Osteoblast (primary cell): ENCODE data around the gene ANO4. TPM values are rescaled to one million over a fixed set of nuclear protein-coding genes. Genes with fewer than 3 reads are reported as not detected.
A peak's percentile ranks its signal among the peaks of the same experiment; 100 is the strongest.
"Not testable (repeated sequence)": the region's sequence is repeated elsewhere in the genome, so short reads cannot be mapped to it uniquely, and the experiment has no call there.

Experiments used
- DNase-seq: peaks from one replicate; pipeline ENCODE4 v3.0.0; 2011; ENCODE audit warnings: low spot score, mixed read lengths; ENCODE audit not compliant: insufficient read length; ENCODE audit errors: missing footprints
- H2AFZ ChIP-seq: 2 replicates; pipeline ENCODE4 v1.6.0; 2011; ENCODE audit warnings: mild to moderate bottlenecking, low read length
- H3K27ac ChIP-seq: 2 replicates; pipeline ENCODE4 v1.5.1; 2011; ENCODE audit warnings: mild to moderate bottlenecking, low read depth, low read length, moderate library complexity
- H3K27me3 ChIP-seq: 2 replicates; pipeline ENCODE4 v1.6.0; 2012; ENCODE audit warnings: mild to moderate bottlenecking, control low read depth, inconsistent platforms, low read length, moderate library complexity; ENCODE audit not compliant: insufficient read depth
- H3K36me3 ChIP-seq: 2 replicates; pipeline ENCODE4 v1.5.1; 2011; ENCODE audit warnings: mild to moderate bottlenecking, low read length, control low read depth, moderate library complexity; ENCODE audit not compliant: insufficient read depth
- H3K4me1 ChIP-seq: 2 replicates; pipeline ENCODE4 v1.5.1; 2011; ENCODE audit warnings: mild to moderate bottlenecking, low read length, control low read depth, moderate library complexity; ENCODE audit not compliant: insufficient read depth
- H3K4me2 ChIP-seq: 2 replicates; pipeline ENCODE4 v1.6.0; 2011; ENCODE audit warnings: mild to moderate bottlenecking, low read length; ENCODE audit not compliant: insufficient read depth
- H3K4me3 ChIP-seq: fragments of 200-600 bp; sonication (generic); 3 replicates; pipeline ENCODE4 v1.5.1; 2012; ENCODE audit warnings: mild to moderate bottlenecking, low read length, inconsistent platforms; ENCODE audit not compliant: insufficient read depth
- H3K79me2 ChIP-seq: 2 replicates; pipeline ENCODE4 v1.6.0; 2012; ENCODE audit warnings: mild to moderate bottlenecking, low read length, control low read depth, inconsistent platforms; ENCODE audit not compliant: insufficient read depth
- H3K9me3 ChIP-seq: 2 replicates; pipeline ENCODE4 v1.5.1; 2011; ENCODE audit warnings: low read depth, low read length, control low read depth
- H4K20me1 ChIP-seq: 2 replicates; pipeline ENCODE4 v1.6.0; 2012; ENCODE audit warnings: mild to moderate bottlenecking, low read length, control low read depth; ENCODE audit not compliant: insufficient read depth
- CTCF ChIP-seq: IDR thresholded peaks from 2 replicates; pipeline ENCODE4 v1.5.1; 2011; ENCODE audit warnings: mild to moderate bottlenecking, low read depth, low read length, moderate library complexity; ENCODE audit errors: extremely low read depth
- total RNA-seq: library from RNA; depleted of rRNA; stranded (reverse); fragments of >200 nt; gene quantifications from 2 replicates; pipeline ENCODE4 v1.2.3, GENCODE V29; 2012

The ANO4 gene
- total RNA-seq, 1 donor, result not detected

- H3K27ac ChIP-seq, result no peak overlapping the region
These were observed 193.3 kb downstream of the ANO4 start for GRCh38 chr12:100987552-100988521.

GRCh38 chr12:100989509-100989908, 194.9 kb downstream of the ANO4 start:
- DNase-seq, H4K20me1 ChIP-seq, H3K79me2 ChIP-seq, H3K4me2 ChIP-seq, H3K4me1 ChIP-seq, H2AFZ ChIP-seq, H3K36me3 ChIP-seq, H3K27me3 ChIP-seq, H3K9me3 ChIP-seq, H3K4me3 ChIP-seq, H3K27ac ChIP-seq: not testable (repeated sequence)

More at GRCh38 chr12:100987552-100988521, 193.3 kb downstream of the ANO4 start:
- Histone ChIP-seq H2AFZ (peak overlapping the region; percentile 33), H3K9me3 (no peaks in the 10 kb centered on the region), H3K4me3 (no peak overlapping the region), H3K36me3 (no peaks in the 10 kb centered on the region), H3K4me1 (peaks cover 5% of the 10 kb centered on the region), H4K20me1 (no peaks in the 10 kb centered on the region), H3K4me2 (peak overlapping the region; percentile 13), H3K27me3 (no peaks in the 10 kb centered on the region), H3K79me2 (no peaks in the 10 kb centered on the region)
- peak; percentile 59 for DNase-seq
- peak; percentile 51 for TF ChIP-seq CTCF

- no peak for TF ChIP-seq CTCF
- Histone ChIP-seq H3K27me3 (no peaks in the 10 kb centered on the region), H3K9me3 (no peaks in the 10 kb centered on the region), H3K4me3 (no peak overlapping the region), H4K20me1 (no peaks in the 10 kb centered on the region), H3K4me2 (no peak overlapping the region), H3K36me3 (no peaks in the 10 kb centered on the region), H3K27ac (no peak overlapping the region), H3K79me2 (no peaks in the 10 kb centered on the region), H3K4me1 (peaks cover 5% of the 10 kb centered on the region), H2AFZ (no peak overlapping the region)
- no peak for DNase-seq
These were observed 196.5 kb downstream of the ANO4 start for GRCh38 chr12:100991102-100991501.

GRCh38 chr12:100992194-100992593, 197.6 kb downstream of the ANO4 start:
- Histone ChIP-seq H2AFZ (no peak overlapping the region), H3K79me2 (no peaks in the 10 kb centered on the region), H3K27me3 (no peaks in the 10 kb centered on the region), H4K20me1 (no peaks in the 10 kb centered on the region), H3K4me2 (no peak overlapping the region), H3K4me1 (peaks cover 5% of the 10 kb centered on the region), H3K36me3 (no peaks in the 10 kb centered on the region), H3K9me3 (no peaks in the 10 kb centered on the region), H3K4me3 (no peak overlapping the region), H3K27ac (no peak overlapping the region)
- no peak for TF ChIP-seq CTCF
- DNase-seq, result no peak
